ENCODE data around the gene ANKS3. TPM values are rescaled to one million over a fixed set of nuclear protein-coding genes. Genes with fewer than 3 reads are reported as not detected.
A peak's percentile ranks its signal among the peaks of the same experiment; 100 is the strongest.

Gene ANKS3
- total RNA-seq, 1 experiment from 2014 or later: 10.0 TPM

DNA sequence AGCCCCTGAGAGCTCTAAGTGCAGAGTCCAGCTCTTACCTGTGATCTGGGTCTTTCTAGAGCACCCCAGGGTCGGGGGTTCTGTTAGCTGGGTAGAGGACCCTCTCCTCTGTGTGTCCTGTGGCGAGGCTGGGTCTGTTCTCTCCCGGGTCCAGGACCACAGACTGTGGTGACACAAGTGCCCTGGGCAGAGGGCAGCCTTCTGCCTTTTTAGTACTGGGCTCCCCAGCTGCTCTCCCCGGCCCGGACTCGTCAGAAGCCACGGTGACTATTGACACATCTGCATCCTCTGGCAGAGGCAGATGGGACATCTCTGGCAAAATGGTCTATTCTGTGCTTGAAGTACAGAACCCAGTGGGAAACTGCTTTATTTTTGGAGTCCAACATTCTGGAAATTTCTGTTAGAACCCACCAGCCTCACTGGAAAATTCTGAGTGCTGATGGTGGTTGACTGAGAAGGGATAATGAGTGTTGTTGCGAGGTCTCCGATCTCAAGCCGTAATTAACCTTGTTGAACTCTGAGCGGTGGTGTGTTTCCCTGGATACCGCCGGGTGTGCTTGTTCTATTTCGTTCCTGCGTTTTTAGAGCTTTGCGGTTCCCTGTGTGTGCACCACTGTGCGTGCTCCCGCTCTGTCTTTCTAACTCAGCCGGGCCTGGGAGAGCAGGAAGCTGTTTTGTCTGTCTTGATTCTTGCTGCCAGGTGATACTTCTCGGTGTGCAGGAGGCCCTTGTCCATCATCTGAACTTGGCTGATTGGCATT lies 66.7 kb downstream of the ANKS3 start:
- Histone ChIP-seq H3K27me3 (no peaks in the 10 kb centered on the region), H3K9me3 (replicated peaks) (no peaks in the 10 kb centered on the region), H3K36me3 (peaks cover 5% of the 10 kb centered on the region), H3K27ac (no peak overlapping the region), H3K4me3 (no peak overlapping the region), H3K4me1 (no peaks in the 10 kb centered on the region)
- DNase-seq: no peak

DNA sequence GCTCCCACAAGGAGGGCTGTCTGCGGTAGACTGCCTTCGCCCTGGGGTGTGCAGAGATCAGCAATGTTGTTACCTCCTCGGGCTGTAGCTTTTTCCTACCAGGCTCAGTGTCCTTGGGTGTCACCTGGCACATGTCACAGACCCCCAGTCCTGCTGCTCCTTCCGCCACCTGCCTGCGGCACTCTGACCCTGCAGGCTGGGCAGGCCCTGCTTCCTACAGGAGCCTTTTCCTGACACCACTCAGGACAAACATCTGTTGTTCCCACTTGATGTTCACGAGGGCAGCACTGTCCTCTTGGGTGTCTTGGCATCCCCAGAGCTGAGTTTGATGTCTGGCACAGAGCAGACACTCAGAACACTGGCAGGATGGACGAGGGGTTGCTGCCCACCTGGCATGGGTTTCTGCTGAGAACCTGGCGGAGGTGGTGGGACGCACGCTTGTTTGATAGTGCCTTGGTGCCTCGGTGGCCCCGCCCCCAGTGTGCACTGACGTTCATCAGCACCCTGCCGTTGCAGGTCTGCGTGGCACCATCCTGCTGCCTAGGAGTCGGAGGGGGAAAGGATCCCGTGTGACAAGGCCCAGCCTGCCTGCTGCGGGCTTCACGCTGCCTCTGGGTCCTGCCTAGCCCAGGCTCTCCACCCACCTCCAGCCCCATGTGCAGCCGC lies 67.4 kb downstream of the ANKS3 start:
- no peak for DNase-seq
- Histone ChIP-seq H3K27me3 (no peaks in the 10 kb centered on the region), H3K4me3 (no peak overlapping the region), H3K36me3 (peaks cover 5% of the 10 kb centered on the region), H3K9me3 (replicated peaks) (no peaks in the 10 kb centered on the region), H3K27ac (no peak overlapping the region), H3K4me1 (no peaks in the 10 kb centered on the region)

DNA sequence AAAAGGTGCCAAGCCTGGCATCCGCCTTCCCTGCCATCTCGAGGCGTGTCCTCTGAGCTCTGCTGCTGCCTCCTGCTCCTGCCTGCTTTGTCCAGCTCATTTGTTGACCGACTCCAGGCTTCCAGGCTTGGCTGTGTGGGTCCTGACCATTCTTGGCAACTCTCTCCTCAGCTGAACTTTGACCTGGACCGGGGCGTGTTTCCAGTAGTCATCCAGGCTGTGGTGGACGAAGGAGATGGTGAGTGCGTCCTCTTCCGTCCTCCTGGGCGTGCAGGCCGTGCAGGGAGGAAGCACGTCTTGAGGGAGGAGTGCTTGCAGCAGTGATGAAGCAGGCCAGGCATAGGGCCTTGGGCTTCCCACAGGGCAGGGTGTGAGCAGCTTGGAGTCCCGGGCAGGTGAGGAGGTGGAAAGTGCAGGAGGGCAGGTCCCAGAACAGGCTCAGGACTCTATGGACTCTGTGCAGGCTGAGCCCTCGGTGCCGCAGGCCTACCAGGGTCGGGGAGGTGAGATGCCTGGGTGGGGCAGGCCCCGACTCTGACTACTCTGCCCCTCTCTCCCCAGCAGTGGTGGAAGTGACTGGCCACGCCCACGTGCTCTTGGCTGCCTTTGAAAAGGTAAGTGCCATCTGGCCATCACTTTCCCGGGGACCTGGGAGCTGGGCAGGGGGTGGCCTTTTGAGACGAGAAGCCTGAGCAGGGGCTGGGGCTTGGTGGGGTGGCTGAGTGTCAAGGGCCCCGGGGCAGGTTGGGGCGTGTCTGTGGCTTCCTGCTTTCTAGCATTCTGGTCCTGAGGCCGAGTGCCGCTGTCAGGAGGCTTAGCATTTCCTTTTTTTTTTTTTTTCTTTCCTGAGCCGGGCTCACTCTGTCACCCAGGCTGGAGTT lies 69.3 kb downstream of the ANKS3 start:
- no peaks in the 10 kb centered on the region for H3K27me3 ChIP-seq
- DNase-seq: no peak
- H3K4me3 ChIP-seq: no peak overlapping the region
- H3K4me1 ChIP-seq: no peaks in the 10 kb centered on the region
- peaks cover 5% of the 10 kb centered on the region for H3K36me3 ChIP-seq
- no peaks in the 10 kb centered on the region for H3K9me3 ChIP-seq (replicated peaks)
- H3K27ac ChIP-seq: no peak overlapping the region

DNA sequence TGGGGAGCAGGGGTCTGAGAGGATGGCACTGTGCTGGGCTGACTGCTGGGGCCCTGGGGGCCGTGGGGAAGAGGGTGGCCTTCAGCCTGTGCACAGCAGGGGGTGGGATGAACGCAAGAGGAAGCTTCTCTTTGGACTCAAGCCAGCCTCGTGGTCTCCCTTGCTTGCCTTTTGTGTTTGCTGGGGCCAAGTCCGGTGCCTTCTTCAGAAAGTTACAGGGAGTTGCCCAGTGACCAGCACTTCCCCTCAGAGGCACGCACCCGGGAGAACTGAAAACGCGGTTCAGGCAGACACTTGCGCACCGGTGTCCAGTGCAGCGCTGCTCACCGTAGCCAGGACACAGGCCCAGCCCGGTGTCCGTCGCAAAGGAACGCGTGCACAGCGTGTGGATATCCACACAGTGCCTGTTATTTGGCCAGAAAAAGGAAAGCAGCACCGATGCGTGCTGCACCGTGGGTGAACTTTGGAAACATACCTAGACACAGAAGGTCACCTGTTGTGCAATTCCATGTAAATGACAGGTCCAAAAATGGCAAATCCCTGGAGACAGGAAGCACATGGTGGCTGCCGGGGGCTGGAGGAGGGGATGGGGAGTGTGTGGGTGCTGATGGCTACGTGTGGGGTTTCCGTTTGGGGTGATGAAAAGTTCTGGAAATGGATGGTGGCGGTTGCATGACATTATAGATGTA lies 70.2 kb downstream of the ANKS3 start:
- no peaks in the 10 kb centered on the region for H3K9me3 ChIP-seq (replicated peaks)
- H3K4me1 ChIP-seq: no peaks in the 10 kb centered on the region
- H3K36me3 ChIP-seq: peaks cover 5% of the 10 kb centered on the region
- H3K27me3 ChIP-seq: no peaks in the 10 kb centered on the region
- no peak overlapping the region for H3K4me3 ChIP-seq
- no peak overlapping the region for H3K27ac ChIP-seq
- DNase-seq: no peak

DNA sequence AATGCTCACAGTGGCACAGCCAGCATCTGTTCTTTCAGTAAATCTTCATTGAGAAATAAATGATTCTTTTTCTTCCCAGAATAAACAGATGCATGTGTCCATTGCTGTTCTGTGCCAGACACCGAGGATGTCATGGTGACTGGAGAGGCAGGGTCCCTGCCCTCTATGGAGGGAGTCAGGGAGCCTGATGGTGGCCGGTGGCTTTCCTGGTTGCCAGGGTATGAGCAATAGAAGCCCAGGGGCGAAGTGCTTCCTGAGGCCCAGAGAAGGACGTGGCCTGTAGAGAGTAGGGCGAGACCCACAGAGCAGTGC lies 70.7 kb downstream of the ANKS3 start:
- no peak overlapping the region for H3K27ac ChIP-seq
- no peaks in the 10 kb centered on the region for H3K4me1 ChIP-seq
- DNase-seq: no peak
- no peak overlapping the region for H3K4me3 ChIP-seq
- no peaks in the 10 kb centered on the region for H3K27me3 ChIP-seq
- peaks cover 4% of the 10 kb centered on the region for H3K36me3 ChIP-seq
- H3K9me3 ChIP-seq (replicated peaks): no peaks in the 10 kb centered on the region

DNA sequence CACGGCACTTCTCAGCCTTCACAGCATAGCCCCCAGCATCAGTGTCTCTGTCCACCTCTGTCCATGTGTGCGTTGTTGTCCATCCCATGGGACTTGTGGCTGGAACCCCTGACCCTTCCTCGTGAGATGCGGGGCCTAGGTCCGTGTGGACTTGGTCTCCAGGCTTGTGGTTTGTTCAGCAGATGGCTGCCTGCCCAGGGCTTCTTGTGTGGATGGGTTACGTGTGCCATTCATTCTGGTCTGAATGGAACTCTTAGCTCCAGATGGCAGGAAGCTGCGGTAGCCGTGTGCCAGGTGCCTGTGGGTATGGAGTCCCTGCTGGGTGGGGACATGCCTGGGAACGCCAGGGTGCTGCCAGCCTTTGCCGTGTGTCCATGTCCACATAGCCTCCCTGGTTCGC lies 72.4 kb downstream of the ANKS3 start:
- DNase-seq: no peak
- no peak overlapping the region for H3K4me3 ChIP-seq
- H3K27ac ChIP-seq: no peak overlapping the region
- H3K27me3 ChIP-seq: no peaks in the 10 kb centered on the region
- H3K36me3 ChIP-seq: no peaks in the 10 kb centered on the region; the same call in 1 of the 2 replicates
- no peaks in the 10 kb centered on the region for H3K4me1 ChIP-seq
- H3K9me3 ChIP-seq (replicated peaks): no peaks in the 10 kb centered on the region

DNA sequence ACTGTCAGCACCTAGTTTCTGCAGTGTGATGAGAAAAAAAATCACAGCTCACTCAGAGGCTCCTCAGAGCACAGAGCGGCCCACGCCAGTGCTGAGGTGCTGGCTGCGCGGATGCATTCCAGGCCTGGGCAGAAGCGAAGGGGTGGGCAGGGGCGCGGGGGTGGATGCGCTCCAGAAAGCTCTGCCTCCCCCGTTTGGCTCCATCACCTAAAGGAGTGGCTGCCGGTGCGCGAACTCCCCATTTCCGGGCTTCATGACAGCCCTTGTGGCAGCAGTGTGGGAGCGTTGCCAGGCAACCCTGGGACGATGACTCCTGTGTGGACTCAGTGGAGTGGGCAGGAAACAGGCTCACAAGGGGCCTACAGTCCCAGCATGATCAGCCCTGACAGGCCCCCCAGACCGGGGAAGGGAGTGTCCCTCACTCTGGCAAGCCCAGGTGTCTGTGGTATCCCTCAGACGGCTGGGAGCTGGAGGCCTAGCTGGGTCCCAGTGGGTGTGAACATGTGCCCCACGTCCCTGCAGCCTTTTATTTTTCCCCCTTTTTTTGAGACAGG lies 73.5 kb downstream of the ANKS3 start:
- H3K4me1 ChIP-seq: no peaks in the 10 kb centered on the region
- H3K4me3 ChIP-seq: no peak overlapping the region
- peak; percentile 19 to 20 for DNase-seq
- no peak overlapping the region for H3K27ac ChIP-seq
- no peaks in the 10 kb centered on the region for H3K27me3 ChIP-seq
- no peaks in the 10 kb centered on the region; the same call in 1 of the 2 replicates for H3K36me3 ChIP-seq
- no peaks in the 10 kb centered on the region for H3K9me3 ChIP-seq (replicated peaks)

DNA sequence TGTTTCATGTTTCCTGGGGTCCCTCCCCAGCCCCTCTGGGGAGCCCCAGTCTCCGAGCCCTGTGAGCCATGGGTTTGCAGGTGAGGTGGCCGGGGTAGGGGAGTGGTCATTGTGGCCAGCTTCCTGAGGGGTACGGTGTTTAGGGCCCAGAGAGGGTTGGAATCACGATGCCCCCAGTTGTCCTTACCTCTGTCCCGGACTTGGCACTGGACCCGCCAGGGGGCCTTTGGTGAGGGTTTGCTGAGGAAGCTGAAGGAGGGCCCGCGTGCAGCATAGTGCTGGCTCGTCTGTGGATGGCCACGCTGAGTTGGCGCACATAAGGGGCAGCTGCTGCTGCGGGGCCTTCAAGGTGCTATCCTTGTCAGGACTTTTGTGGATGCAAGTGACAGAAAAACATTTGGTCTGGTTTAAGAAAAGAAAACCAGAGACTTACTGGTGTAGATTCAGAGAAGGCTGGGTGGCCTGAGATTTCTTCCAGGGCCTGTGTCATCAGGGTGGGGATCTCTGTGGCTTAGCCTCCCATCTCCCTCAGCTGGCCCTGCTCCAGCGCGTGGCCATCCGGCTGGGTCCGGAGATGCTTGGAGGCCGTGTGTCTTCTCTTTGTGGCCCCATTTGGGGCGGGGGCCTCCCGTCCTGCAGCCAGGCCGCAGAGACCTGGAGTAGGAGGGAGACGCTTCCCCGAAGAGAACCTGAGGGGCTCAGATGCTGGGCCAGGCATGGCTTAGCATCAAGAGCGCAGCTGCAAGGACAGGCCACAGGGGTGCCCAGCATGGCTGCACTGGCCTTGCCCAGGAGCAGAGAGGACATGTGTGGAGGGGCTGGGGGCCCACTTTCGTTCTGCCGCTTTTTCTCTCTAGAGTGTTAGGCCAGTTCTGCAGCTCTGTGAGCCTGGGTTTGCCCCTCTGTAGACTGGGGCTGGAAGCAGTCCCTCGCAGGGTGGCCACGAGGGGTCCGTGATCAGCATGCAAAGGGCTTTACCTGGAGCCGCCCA lies 74.4 kb downstream of the ANKS3 start:
- H3K27me3 ChIP-seq: no peaks in the 10 kb centered on the region
- H3K4me3 ChIP-seq: no peak overlapping the region
- H3K4me1 ChIP-seq: no peaks in the 10 kb centered on the region
- no peak for DNase-seq
- H3K36me3 ChIP-seq: no peaks in the 10 kb centered on the region; the same call in 1 of the 2 replicates
- no peaks in the 10 kb centered on the region for H3K9me3 ChIP-seq (replicated peaks)
- no peak overlapping the region for H3K27ac ChIP-seq

DNA sequence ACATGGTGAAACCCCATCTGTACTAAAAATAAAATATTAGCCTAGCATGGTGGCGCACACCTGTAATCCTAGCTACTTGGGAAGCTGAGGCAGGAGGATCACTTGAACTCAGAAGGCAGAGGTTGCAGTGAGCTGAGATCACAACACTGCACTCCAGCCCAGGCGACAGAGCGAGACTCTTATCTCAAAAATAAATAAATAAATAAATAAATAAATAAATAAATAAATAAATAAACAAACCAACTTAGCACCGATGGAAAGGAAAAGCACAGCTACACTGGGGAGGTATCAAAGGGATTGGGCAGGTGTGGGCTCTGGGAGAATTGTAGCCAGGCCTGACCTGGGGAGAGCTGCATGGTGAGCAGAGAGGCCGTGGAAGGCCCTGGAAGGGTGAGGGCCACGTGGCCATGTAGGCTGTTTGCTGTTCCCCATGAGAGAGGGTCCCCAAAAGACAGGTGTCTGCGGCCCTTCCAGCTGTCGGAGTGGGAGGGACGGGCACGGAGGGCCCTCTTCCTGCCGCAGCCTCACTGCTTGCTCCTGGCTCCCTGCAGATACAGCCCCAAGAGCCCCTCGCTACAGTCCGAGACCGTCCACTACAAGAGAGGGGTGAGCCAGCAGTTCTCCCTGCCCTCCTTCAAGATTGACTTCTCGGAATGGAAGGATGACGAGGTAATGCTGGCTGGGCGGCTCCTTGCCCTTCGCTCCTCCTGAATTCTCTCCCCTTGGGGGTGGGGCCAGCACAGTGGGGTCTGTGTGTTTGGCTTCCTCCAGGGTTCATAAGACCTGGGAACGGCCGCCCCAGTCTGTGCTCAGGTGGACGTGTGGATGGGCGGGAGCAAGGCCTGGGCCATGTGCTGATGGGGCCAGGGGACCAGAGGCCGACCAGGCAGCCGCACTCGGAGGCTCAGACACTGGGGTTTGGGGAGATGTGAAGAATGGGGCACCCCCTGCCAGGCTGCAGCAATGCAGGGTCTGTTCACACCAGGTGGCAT lies 77.1 kb downstream of the ANKS3 start:
- DNase-seq: no peak
- Histone ChIP-seq H3K27ac (no peak overlapping the region), H3K36me3 (no peaks in the 10 kb centered on the region; the same call in 1 of the 2 replicates), H3K4me3 (no peak overlapping the region), H3K9me3 (replicated peaks) (no peaks in the 10 kb centered on the region), H3K27me3 (no peaks in the 10 kb centered on the region), H3K4me1 (no peaks in the 10 kb centered on the region)

DNA sequence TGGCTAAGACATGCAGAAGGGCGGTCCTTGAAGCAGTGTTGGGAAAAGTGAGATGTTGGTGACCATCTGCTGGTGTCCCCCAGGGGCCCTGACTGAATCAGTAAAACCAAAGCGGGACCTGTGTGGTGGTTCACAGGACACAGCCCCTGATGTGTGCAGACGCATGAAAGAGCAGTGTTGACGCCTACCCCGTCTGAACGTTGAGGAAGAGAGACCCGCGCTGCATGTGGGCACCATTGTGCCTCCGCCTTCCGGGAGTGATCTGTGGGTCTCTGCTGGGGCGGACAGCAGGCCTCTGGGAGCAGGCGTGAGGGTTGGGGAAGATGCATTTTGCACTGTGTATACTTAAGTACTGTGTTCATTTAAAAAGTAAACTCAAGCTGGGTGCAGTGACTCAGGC lies 77.8 kb downstream of the ANKS3 start:
- Histone ChIP-seq H3K27ac (no peak overlapping the region), H3K4me3 (no peak overlapping the region), H3K4me1 (no peaks in the 10 kb centered on the region), H3K27me3 (no peaks in the 10 kb centered on the region), H3K9me3 (replicated peaks) (no peaks in the 10 kb centered on the region), H3K36me3 (no peaks in the 10 kb centered on the region; the same call in 1 of the 2 replicates)
- DNase-seq: no peak

DNA sequence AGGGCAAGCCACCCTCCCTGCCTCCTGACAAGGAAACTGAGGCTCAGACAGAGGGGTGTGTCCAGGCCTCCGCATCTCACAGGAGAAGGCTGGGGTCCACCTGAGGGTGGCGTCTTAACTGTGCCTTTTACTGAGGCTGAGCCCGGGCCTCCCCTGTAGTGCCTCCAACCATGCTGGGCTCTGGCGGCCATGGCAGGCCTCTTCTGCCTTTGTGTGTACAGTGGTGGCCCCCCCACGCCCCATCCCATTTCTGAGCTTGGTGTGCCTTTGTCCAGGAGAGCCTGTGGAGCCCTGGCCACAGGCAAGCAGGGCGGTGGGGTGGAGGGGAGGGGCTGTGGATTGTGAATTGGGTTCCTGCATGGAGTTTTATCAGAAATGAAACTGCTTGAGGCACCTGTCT lies 78.3 kb downstream of the ANKS3 start:
- H3K27me3 ChIP-seq: no peaks in the 10 kb centered on the region
- DNase-seq: no peak
- no peaks in the 10 kb centered on the region; the same call in 1 of the 2 replicates for H3K36me3 ChIP-seq

DNA sequence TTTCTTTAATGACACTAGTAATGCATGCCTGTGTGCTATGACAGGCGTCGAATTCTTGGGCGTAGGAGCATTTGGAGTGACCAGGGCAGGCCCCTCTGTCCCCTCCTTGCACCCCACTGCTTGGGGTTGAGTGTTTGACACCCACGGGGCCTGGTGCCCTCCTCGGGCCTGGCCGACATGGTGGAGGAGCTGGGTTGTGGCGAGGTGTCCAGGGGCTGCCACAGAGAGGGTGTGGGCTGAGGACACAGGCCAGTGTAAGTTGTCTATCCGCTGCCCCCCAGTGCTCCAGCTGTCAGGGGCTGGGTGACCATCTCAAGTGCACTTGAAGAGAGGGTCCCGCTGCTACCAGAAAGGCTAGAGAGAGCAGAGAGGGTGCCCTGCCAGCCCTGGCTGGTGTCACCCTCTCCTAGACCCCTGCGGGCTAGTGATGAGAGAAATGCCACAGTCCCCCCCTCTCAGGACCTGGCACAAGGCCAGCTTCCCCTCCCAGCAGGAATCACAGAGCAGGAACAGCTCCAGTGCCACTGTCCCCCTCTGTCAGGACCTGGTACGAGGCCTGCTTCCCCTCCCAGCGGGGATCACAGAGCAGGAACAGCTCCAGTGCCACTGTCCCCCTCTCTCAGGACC lies 79.0 kb downstream of the ANKS3 start:
- Histone ChIP-seq H3K4me1 (no peaks in the 10 kb centered on the region), H3K9me3 (replicated peaks) (no peaks in the 10 kb centered on the region), H3K4me3 (no peak overlapping the region), H3K27ac (no peak overlapping the region), H3K36me3 (no peaks in the 10 kb centered on the region; the same call in 1 of the 2 replicates), H3K27me3 (no peaks in the 10 kb centered on the region)
- no peak for DNase-seq

More for the DNA sequence above, 78.3 kb downstream of the ANKS3 start:
- H3K4me3 ChIP-seq: no peak overlapping the region
- H3K4me1 ChIP-seq: no peaks in the 10 kb centered on the region
- H3K9me3 ChIP-seq (replicated peaks): no peaks in the 10 kb centered on the region
- no peak overlapping the region for H3K27ac ChIP-seq

All from SJCRH30 (cell line).